NCI-H345 treated with DMSO at 0.1 percent for 48 hours (cell line): ENCODE data around the gene TAF3.

Experiments
- DNase-seq: peaks from one replicate; lab custom pipeline; 2025; ENCODE audit not compliant: unreplicated experiment; lab: John Stamatoyannopoulos, UW

The TAF3 gene

DNA sequence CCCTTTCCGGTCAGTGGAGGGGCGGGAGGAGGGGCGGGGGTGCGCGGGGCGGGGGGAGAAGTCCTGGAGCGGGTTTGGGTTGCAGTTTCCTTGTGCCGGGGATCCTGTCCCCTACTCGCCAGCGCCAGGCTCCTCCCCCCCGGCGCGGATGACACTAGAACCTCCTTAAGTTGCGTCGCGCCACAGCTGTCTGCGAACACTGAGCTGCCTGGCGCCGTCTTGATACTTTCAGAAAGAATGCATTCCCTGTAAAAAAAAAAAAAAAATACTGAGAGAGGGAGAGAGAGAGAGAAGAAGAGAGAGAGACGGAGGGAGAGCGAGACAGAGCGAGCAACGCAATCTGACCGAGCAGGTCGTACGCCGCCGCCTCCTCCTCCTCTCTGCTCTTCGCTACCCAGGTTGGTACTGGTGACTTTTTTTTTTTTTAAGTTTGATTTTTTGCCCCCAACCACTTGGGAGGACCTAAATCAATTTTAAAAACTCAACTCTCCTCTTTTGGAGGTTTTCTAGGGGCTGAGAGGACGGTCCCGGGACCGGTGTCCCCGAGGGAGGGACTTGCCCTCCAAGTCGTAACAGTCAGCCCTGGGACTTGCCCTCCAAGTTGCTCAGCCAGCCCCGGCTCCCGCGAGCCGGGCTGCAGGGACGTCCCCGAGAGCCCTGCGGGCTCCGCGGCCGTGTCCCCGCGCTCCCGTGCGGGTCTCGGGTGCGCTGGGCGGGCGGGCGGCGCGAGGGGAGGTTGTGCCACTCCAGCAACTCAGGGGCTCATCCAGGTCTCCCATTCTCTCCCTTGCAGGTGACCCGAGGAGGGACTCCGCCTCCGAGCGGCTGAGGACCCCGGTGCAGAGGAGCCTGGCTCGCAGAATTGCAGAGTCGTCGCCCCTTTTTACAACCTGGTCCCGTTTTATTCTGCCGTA lies 236.4 kb downstream of the TAF3 start, which contains the start of gene GATA3:
Gene GATA3, plus strand, starts transcription at position 195 of the 914 bp plus-strand sequence. CDS start 968 bp downstream, outside the sequence.
- DNase-seq, result no peak

GRCh38 chr10:8055420-8056349 lies 237.4 kb downstream of the TAF3 start:
- no peak for DNase-seq

GRCh38 chr10:8056378-8056777 lies 238.1 kb downstream of the TAF3 start:
- no peak for DNase-seq

DNA sequence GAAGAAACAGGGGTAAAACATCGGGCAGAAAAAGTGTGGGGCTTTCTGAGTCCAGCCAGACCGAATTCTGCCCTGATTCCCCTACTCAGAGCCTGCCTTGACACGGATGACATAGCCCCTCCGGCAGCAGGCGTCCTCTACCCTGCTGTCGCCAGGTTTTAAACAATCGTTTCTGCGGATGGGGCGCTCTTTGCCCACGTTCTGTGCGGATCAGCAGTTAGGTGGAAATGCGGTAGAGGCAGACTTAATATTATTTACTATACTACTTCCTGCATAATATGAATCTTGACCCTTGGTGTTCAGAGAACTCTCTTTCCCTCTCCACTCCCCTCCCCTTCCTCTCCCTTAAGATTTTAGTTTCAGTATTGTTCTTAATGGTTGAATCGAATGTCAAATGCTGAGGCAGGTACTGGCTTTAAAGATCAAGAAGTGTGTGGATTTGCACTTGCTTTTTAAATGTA lies 238.6 kb downstream of the TAF3 start:
- DNase-seq, result no peak

DNA sequence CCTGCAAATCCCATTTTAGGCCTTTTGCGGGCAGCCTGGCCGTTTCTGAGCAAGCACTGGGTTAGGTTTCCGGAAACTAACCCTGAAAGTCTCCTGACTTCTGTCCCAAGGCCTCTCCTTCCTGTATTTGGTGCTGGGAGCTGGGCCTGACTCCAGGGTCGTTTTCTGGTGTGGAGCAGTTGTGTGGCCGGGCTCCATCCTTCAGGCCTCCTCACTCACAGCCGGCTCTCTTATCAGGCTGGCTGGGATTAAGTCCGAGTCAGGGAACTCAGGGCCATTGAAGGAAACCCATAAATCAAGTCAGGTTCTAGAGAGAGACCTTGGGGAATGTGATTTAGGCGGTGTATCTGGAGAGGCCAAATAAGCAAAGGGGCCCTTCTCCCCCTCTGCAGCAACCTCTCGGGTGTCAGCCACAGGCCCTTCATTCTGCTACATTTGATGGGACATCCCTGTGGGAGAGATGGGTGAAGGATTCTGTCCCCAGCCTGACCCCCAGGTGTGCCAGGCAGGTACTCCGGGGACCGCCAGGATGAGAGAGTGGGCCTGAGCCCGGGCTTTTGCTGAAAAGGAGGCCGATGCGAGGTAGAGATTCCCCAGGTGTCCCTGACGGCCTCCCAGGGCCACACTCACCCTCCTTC lies 239.4 kb downstream of the TAF3 start:
- DNase-seq, result no peak

DNA sequence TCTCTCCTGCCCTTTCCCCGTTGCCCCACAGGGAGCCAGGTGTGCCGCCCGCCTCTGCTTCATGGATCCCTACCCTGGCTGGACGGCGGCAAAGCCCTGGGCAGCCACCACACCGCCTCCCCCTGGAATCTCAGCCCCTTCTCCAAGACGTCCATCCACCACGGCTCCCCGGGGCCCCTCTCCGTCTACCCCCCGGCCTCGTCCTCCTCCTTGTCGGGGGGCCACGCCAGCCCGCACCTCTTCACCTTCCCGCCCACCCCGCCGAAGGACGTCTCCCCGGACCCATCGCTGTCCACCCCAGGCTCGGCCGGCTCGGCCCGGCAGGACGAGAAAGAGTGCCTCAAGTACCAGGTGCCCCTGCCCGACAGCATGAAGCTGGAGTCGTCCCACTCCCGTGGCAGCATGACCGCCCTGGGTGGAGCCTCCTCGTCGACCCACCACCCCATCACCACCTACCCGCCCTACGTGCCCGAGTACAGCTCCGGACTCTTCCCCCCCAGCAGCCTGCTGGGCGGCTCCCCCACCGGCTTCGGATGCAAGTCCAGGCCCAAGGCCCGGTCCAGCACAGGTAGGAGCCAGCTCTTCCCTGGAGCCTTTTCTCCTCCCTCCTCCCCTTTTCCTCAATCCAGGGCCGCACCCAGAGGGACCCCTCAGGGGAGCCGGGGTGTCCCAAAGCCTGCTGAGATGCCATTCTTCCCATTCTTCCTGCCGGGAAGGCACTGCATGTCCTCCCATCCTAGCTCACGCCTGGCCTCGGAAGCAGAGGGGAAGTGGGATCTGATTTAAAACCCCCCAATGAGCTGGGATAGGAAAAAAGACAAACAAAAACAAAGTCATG lies 240.2 kb downstream of the TAF3 start:
- DNase-seq, result no peak

- no peak for DNase-seq
These were observed 241.1 kb downstream of the TAF3 start for GRCh38 chr10:8059191-8059936.

GRCh38 chr10:8060010-8060703 lies 241.9 kb downstream of the TAF3 start:
- DNase-seq, result no peak

GRCh38 chr10:8060704-8061121 lies 242.4 kb downstream of the TAF3 start:
- no peak for DNase-seq

DNA sequence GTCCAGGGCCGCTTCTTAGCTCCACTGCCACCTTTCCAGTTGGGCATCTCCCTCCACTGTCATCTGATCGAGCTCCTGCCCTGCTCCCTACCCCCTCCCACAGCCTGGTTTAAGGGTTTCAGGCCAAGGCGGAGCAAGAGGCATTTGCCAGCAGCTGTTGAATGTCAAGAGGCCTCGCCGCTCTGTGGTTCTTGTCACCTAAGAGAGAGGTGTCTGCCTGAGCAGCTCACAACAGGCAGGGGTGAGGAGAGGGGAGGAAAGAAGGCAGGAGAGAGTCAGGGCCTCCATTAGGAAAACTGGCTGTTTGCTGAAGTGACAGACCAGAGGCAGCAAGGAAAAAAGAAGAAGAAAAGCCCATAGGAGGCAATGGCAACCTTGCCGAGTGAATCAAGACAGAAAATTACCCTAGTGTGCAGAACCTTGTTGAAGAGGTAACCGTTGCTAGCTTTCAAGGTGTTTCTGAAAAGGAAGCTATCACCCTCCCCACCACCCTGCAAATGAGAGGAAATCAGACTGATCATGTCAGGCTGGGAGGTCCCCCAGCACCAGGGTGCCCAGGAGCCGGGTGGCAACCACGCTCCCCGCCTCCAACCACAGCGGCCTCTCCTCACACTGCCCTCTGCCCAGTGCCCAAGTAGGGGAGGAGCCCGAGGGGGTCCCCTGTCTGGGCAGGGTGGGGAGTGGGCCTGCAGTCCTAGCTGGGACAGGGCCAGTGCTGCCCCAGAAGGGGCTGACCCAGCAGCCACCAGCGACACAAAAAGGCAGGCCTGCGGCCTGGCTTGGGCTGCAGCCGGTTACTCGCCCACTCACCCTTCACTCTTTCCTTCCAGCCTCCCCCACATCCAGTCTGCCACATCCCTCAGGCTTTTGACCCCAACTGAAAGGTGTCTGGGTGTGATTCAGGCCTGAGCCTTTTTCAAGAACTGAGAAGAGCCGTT lies 243.2 kb downstream of the TAF3 start:
- no peak for DNase-seq

- no peak for DNase-seq
These were observed 245.0 kb downstream of the TAF3 start for GRCh38 chr10:8063128-8063908.

- no peak for DNase-seq
These were observed 245.6 kb downstream of the TAF3 start for GRCh38 chr10:8063935-8064334.

DNA sequence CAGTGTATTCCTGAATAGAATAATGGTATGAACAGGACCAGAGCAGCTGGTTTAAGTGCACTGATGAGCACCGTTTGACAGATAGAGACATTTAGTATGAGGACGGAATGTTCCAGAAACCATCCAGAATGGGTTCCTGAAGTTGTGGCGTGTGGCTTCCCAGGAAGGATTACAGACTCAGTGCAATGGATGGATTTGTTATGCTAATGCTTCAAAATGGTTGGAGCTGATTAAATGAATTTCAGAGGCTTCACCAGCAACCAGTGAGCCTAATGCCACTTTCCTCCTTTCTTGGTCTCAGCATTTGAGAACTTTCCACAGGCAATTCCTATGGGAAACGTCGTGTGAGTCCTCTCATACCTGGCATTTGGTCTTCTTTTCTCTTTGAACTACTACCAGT lies 246.1 kb downstream of the TAF3 start:
- DNase-seq, result no peak

- no peak for DNase-seq
These were observed 247.3 kb downstream of the TAF3 start for GRCh38 chr10:8065651-8066050.

- DNase-seq, result no peak
These were observed 247.8 kb downstream of the TAF3 start for GRCh38 chr10:8066124-8066523.
